HG03469 (cell line): ENCODE measurements around the gene GPR173.

Experiments used
- ATAC-seq: cut with Tn5 transposase; IDR thresholded peaks from one replicate; pipeline ENCODE4 v1.9.1; 2021; ENCODE audit warnings: mild to moderate bottlenecking, moderate library complexity, moderate number of reproducible peaks; ENCODE audit not compliant: unreplicated experiment

Gene GPR173

DNA sequence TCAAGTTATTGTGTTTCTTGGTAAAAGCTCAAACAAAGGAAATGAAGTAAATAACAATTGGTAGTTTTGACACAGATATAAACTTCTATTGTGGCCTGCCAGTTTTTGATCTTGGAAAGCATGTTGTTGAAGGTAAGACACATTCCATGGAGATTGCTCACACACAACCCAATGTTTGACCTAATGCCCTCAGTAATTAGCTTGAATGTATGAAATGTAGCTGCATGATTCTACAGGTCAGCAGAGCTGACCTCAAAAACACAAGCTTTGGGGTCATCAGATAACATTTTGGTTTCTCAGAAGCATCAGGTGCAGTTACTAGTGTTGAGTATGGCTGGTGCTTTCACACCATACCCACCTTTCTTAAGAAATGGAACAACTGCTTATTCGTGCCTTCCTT, 16.5 kb downstream of the GPR173 start:
- ATAC-seq: no peak

DNA sequence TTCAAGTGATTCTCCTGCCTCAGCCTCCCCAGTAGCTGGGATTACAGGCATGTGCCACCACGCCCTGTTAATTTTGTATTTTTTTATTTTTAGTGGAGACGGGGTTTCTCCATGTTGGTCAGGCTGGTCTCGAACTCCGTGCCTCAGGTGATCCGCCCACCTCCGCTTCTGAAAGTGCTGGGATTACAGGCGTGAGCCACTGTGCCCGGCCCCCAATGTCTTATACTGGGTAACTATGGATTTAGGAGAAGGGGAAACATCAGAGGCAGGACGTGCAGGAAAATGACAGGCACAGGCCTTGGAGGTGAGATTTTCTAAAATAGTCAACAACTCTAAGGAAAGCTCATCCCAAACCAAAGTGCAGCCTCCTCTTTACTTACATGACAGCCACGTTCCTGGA, 22.5 kb downstream of the GPR173 start:
- ATAC-seq: no peak

- peak; percentile 63 for ATAC-seq
Observed at GRCh38 chrX:53071604-53072417, 23.2 kb downstream of the GPR173 start.

DNA sequence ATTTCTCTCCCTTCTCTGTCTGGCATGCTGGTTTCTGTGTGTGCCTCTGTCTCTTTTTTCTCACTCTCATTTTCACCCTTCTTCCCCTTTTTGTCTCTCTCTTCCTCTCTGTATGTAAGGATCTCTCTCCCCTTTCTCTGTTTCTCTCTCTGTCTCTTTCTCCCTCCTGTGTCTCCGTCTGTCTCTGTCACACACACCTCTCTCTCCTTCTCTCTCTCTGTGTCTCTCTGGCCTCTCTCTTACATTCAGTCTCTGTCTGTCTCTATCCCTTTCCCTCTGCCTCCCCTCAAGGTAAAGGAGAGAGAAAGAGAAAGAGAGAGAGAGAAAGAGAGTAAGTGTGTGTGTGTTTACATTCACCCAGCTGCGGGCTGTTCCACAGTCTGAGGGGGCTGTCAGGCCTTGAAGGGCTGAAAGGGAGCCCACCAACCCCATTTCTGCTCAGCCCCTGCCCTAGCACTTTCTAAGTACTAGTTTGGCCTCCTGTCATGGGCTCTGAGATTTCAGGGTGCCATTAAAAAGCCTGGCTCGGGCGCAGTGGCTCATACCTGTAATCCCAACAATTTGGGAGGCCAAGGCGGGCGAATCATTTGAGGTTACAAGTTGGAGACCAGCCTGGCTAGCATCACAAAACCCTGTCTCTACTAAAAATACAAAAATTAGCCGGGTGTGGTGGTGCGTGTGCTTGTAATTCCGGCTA, 24.0 kb downstream of the GPR173 start:
- ATAC-seq: no peak

DNA sequence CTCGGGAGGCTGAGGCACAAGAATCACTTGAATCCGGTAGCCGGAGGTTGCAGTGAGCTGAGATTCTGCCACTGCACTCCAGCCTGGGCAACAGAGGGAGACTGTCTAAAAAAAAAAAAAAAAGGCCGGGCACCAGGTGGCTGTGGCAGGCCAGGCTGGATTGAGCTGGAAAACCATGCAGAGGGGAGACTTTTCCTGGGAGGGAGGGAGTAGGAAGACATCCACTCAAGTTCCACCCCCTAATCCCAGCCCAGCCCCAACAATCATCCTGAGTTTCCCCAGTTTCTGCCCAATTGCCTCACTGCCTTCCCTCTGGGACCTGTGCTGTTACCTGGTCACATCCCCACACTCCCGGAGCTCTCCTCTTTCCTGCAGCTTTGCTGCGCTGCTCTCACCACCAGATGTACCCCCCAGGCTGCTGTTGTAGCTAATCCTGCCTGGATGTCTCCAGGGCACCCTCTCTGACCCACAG, 24.6 kb downstream of the GPR173 start:
- ATAC-seq: no peak

DNA sequence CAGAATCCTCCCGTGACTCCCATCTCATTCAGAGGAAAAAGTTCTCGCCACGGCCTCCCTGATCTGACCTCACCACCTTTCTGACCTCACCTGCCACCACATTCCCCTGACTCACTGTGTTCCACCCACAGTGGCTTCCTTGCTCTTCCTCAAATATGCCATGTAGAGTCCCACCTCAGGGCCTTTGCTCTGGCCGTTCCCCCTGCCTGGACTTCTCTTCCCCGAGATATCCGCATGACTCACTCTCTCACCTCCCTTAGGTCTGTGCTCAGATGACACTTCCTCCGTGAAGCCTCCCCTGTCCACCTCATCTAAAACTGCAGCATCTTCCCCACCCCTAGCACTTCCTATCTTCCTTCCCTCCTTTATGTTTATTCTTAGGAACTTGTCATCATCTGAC, 26.4 kb downstream of the GPR173 start:
- ATAC-seq: no peak

GRCh38 chrX:53076671-53077070, 28.1 kb downstream of the GPR173 start:
- no peak for ATAC-seq

DNA sequence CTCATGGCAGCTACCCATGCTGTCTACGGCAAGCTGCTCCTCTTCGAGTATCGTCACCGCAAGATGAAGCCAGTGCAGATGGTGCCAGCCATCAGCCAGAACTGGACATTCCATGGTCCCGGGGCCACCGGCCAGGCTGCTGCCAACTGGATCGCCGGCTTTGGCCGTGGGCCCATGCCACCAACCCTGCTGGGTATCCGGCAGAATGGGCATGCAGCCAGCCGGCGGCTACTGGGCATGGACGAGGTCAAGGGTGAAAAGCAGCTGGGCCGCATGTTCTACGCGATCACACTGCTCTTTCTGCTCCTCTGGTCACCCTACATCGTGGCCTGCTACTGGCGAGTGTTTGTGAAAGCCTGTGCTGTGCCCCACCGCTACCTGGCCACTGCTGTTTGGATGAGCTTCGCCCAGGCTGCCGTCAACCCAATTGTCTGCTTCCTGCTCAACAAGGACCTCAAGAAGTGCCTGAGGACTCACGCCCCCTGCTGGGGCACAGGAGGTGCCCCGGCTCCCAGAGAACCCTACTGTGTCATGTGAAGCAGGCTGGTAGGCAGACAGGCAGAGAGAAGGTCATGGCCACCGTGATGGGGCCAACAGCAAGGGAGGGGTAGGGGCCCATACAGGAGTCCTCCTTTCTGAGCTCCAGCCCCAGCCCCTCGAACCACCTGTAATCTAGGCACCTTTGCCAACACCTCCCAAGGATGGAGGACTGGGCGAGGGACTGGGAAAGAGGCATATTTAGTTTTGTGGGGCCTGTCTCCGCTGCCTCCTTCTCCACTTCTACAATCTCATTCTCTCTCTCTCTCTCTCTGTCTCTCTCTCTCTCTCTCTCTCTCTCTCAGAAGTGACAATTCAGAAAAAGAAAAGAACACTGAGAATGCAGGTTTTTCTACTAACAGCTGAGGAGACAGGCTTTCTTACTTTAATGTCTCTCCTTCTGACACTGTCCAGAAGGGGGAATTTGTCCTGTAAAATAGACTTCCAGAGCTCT, 28.9 kb downstream of the GPR173 start:
- ATAC-seq: no peak

DNA sequence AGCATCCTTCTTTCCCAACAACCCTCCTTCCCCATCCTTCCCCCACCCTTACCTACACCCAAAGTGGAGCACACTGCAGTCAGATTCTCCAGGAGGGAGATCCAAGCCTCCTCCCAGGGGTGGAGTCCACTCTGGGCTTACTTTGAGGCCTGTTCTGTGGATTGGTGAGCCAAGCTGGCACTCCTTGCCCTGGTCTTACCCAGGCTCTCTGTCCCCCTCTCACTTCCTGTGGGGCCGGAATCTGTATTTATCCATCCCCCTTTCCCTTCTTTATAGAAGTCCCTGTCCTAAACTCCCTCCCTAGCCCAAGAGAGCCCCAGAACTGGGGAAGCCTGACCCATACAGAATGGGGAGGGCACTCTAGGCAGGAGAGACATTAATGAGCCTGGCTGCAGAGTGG, 30.4 kb downstream of the GPR173 start:
- no peak for ATAC-seq

DNA sequence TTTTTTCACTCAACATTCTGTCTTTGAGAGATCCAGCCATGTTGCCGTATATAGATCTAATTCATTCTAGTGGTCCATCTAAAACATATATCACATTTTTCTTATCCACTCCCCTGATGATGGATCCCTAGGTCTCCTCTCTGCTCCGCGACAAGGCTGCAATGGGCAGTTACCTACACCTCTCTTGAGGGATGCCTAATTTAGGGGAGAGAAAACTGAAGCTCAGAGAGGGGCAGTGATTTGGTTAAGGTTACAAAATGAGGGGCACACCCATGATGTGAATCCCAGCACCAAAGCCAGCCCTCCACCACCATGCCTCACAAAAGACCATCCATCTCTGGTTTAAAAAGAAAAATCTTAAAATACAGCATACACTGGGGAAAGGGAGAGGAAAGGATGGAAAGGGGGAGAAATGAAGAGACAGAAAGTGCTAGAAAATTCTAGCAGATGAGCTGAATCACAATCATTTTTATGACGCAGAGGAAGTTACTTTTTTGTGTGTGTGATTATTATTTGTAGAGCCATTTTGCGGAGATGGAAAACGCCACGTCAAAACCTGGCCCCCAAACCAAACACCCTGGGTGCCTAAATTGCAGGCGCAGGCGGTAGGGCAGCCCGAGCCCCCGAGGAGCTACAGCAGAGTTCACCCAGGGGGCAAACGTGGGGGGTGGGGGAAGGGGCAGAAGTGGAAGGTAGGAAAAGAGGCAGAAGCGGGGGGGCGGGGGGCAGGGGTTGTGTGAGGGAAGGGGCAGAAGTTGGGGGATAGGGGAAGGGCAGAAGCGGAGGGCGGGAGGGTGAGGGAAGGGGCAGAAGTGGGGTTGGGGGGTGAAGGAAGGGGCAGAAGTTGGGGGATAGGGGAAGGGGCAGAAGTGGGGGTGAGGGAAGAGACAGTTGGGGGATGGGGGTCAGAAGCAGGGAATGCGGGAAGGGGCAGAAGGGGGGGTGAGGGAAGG, 32.3 kb downstream of the GPR173 start:
- ATAC-seq: no peak

DNA sequence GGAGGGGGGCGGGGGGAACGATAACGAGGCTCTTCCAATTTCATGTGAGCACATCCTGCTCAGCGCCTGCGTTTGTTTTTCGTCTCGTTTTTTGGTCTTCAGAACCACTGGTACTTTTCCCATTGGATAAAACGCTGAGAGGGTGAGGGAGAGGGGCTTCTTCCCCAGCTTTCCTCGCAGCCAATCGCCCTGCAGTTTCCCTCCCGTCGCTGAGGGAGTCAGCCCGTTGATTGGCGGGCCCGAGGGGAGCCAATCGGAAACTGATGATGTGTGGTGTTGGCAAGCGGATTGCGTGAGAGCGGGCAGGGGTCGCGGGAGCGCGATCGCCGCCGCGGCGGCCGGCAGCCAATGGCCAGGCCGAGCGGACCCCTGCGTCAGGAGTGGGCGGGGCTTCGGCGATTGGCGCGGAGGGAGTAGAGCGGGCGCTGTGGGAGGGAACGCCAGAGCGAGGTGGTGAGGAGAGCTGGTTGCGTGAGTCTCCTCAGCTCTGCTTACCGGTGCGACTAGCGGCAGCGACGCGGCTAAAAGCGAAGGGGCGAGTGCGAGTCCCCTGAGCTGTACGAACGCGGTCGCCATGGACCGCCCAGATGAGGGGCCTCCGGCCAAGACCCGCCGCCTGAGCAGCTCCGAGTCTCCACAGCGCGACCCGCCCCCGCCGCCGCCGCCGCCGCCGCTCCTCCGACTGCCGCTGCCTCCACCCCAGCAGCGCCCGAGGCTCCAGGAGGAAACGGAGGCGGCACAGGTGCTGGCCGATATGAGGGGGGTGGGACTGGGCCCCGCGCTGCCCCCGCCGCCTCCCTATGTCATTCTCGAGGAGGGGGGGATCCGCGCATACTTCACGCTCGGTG, 33.6 kb downstream of the GPR173 start, which contains the start of gene TSPYL2:
TSPYL2 (plus strand) TSS at position 443 of the 848 bp plus-strand sequence; CDS start at position 575, 132 bp downstream.
- ATAC-seq: peak; percentile 90

DNA sequence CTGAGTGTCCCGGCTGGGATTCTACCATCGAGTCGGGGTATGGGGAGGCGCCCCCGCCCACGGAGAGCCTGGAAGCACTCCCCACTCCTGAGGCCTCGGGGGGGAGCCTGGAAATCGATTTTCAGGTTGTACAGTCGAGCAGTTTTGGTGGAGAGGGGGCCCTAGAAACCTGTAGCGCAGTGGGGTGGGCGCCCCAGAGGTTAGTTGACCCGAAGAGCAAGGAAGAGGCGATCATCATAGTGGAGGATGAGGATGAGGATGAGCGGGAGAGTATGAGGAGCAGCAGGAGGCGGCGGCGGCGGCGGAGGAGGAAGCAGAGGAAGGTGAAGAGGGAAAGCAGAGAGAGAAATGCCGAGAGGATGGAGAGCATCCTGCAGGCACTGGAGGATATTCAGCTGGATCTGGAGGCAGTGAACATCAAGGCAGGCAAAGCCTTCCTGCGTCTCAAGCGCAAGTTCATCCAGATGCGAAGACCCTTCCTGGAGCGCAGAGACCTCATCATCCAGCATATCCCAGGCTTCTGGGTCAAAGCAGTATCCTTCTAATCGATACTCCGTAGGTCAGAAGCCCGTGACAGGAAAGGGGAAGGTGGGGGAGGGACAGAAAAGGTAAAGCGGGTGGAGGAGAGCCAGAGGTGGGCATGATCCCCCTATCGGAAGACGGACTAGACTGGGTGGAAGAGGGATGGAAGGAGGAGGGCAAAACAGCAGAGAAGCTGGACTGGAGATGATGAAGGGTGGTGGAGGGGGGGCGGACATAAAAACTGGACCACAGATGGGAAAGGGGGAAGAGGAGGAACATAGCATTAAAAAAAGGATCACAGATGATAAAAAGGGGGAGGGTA, 34.4 kb downstream of the GPR173 start:
- ATAC-seq: no peak

GRCh38 chrX:53084043-53084570, 35.5 kb downstream of the GPR173 start:
- no peak for ATAC-seq

DNA sequence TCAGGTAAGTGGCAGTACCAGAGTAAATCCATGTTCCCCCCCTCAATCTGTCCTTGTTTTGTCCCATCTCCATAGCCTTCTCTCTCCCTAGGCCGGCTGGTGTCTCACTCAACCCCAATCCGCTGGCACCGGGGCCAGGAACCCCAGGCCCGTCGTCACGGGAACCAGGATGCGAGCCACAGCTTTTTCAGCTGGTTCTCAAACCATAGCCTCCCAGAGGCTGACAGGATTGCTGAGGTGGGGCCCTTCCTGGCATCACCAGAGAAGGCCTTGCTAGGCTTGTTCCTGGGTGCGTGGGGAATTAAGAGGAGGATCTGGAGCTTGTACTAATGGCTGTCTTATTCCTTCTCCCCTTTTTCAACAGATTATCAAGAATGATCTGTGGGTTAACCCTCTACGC, 36.3 kb downstream of the GPR173 start:
- no peak for ATAC-seq

- no peak for ATAC-seq
Observed at GRCh38 chrX:53085661-53086229, 37.2 kb downstream of the GPR173 start.

- no peak for ATAC-seq
Observed at GRCh38 chrX:53086464-53086863, 37.9 kb downstream of the GPR173 start.

GRCh38 chrX:53087388-53087831, 38.8 kb downstream of the GPR173 start:
- ATAC-seq: no peak
